ENCODE results near the gene UNCX.

The UNCX gene

DNA sequence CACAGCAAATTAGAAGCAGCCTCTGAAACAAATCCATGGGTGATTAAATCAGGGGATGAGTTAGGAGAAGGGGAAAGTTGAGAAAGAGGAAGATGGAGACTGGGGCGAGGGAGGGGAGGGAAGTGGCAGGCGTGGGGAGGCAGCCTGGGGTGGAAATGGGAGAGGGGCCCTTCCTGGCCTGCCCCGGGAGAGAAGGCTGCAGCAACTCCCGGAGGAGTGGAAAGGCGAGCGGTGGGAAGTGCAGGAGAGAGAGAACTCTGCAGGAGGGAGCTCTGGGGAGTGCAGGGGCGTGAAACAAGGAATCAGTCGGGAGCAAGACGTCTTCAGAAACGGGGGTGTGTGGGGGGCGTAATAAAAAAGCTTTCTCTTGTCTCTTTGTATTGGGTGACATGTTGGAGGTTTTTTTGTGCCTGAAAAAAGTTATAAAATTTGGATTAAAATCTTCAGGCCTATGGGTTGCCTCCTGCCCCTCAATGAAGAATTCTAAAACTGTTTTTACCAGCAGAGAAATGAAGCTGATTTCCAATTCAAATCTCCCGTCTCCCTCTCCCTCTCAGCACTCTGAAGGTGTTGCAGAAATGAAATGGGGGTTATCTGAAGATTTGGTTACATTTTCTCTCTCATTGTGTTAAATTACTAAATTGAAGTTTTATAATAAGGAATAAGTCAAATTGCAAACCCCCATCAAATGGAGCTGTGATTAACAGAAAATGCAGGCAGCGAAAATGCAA is 4.7 kb upstream of the UNCX start:
- H3F3A ChIP-seq (ENCODE audit: low read depth) = no peaks in the 10 kb centered on the region
- H3K4me3 ChIP-seq (ENCODE audit: low read length, poor library complexity, severe bottlenecking) = no peak overlapping the region
- TF ChIP-seq EZH2phosphoT487 (IDR thresholded peaks at IDR 0.05; ENCODE audit: borderline replicate concordance) = no peak
- TF ChIP-seq, protein P1, sequence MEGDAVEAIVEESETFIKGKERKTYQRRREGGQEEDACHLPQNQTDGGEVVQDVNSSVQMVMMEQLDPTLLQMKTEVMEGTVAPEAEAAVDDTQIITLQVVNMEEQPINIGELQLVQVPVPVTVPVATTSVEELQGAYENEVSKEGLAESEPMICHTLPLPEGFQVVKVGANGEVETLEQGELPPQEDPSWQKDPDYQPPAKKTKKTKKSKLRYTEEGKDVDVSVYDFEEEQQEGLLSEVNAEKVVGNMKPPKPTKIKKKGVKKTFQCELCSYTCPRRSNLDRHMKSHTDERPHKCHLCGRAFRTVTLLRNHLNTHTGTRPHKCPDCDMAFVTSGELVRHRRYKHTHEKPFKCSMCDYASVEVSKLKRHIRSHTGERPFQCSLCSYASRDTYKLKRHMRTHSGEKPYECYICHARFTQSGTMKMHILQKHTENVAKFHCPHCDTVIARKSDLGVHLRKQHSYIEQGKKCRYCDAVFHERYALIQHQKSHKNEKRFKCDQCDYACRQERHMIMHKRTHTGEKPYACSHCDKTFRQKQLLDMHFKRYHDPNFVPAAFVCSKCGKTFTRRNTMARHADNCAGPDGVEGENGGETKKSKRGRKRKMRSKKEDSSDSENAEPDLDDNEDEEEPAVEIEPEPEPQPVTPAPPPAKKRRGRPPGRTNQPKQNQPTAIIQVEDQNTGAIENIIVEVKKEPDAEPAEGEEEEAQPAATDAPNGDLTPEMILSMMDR (conservative IDR thresholded peaks at IDR 0.05; ENCODE audit: low read length) = no peak
- no peaks in the 10 kb centered on the region for H3K27me3 ChIP-seq (ENCODE audit: insufficient read depth, low read length, poor library complexity, severe bottlenecking)
- H4K20me1 ChIP-seq (ENCODE audit: insufficient read depth, low read length, poor library complexity, severe bottlenecking) = no peaks in the 10 kb centered on the region
- no peak overlapping the region for H2AFZ ChIP-seq (ENCODE audit: low read length)
- no peaks in the 10 kb centered on the region for H3K4me1 ChIP-seq (ENCODE audit: insufficient read depth, low read length, poor library complexity, severe bottlenecking)
- H3K9me3 ChIP-seq (ENCODE audit: insufficient read depth, low read depth, low read length) = no peaks in the 10 kb centered on the region
- no peaks in the 10 kb centered on the region for H3K79me2 ChIP-seq (ENCODE audit: insufficient read depth, low read length)
- no peaks in the 10 kb centered on the region for H3K9me2 ChIP-seq (replicated peaks; ENCODE audit: low read depth, low read length)
- H3K4me2 ChIP-seq (ENCODE audit: low read depth, low read length, poor library complexity, severe bottlenecking) = no peak overlapping the region
- no peak overlapping the region for H3K9ac ChIP-seq (ENCODE audit: low read depth, low read length, poor library complexity, severe bottlenecking)
- no peaks in the 10 kb centered on the region for H3K36me3 ChIP-seq (ENCODE audit: insufficient read depth, low read length)

DNA sequence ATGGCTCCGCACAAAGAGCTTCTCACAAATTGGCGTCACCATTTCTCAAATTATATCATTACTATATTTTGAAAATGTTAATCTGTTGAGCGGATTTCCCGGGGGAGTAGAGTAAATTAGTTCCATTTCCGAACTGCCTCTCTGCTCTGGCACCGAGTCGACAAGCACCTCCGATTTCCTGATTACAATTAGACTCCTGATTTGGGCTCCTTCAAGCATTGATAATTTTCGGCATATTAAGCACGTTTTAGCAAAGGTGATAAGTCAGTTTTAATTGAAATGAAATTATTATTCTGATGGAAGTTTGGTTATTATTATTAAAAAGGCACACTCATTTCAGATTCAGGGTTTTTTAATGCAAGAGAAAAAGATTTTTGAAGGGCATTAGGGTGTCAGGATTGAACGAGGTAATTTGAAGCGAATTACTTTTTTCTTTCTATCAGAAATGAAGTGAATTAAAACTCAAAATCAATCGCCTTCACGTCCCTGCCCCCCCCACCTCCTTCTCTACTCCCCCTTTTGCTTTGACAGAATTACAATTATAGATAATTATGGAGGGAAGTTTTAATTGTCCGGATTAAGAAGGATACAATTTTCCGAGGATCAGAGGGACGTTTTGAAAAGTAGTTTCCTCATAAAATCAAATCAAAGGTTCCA is 4.0 kb upstream of the UNCX start:
- H3K9me3 ChIP-seq (ENCODE audit: insufficient read depth, low read depth, low read length) = no peaks in the 10 kb centered on the region
- H3K4me2 ChIP-seq (ENCODE audit: low read depth, low read length, poor library complexity, severe bottlenecking) = no peak overlapping the region
- no peak overlapping the region for H3K9ac ChIP-seq (ENCODE audit: low read depth, low read length, poor library complexity, severe bottlenecking)
- H3F3A ChIP-seq (ENCODE audit: low read depth) = no peaks in the 10 kb centered on the region
- no peak overlapping the region for H3K4me3 ChIP-seq (ENCODE audit: low read length, poor library complexity, severe bottlenecking)
- H4K20me1 ChIP-seq (ENCODE audit: insufficient read depth, low read length, poor library complexity, severe bottlenecking) = no peaks in the 10 kb centered on the region
- no peaks in the 10 kb centered on the region for H3K36me3 ChIP-seq (ENCODE audit: insufficient read depth, low read length)
- no peak overlapping the region for H2AFZ ChIP-seq (ENCODE audit: low read length)
- no peaks in the 10 kb centered on the region for H3K9me2 ChIP-seq (replicated peaks; ENCODE audit: low read depth, low read length)
- TF ChIP-seq, protein P1 (conservative IDR thresholded peaks at IDR 0.05; ENCODE audit: low read length) = no peak
- TF ChIP-seq EZH2phosphoT487 (IDR thresholded peaks at IDR 0.05; ENCODE audit: borderline replicate concordance) = no peak
- H3K4me1 ChIP-seq (ENCODE audit: insufficient read depth, low read length, poor library complexity, severe bottlenecking) = no peaks in the 10 kb centered on the region
- no peaks in the 10 kb centered on the region for H3K79me2 ChIP-seq (ENCODE audit: insufficient read depth, low read length)
- H3K27me3 ChIP-seq (ENCODE audit: insufficient read depth, low read length, poor library complexity, severe bottlenecking) = no peaks in the 10 kb centered on the region

DNA sequence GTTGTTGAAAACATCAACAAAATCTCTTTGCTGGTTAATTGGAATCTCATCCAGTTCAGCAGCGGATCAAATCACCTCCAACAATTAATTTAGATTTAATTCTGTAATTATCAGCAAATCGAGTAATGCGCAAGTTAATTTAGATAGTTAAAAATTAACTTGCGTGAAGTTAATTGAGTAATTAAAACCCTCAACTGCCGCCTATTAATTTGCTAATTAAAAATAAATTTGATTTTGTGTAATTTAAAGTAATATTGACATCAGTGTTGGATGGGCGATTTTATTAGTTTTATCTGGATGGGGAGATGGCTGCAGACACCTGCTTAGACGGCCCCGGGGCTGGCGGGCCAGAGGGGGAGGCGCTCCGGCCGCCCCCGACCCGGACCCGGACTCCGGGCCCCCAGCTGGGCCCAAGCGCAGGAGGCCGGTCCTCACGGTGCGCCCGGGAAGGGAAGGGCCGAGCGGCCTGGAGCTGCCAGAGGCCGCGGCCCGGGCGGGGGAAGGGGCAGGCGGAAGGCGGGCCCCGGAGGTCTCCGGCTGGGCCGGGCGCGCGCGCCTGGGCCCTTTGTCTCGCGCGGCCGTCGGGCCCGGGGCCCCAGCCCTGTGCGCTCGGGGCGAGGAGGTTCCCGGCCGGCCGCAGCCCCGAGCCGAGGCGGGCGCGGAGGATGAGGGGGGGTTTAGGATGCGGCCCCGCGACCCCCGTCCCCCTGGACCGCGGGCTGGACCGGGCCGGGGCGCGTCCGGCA is 3.3 kb upstream of the UNCX start:
- no peaks in the 10 kb centered on the region for H4K20me1 ChIP-seq (ENCODE audit: insufficient read depth, low read length, poor library complexity, severe bottlenecking)
- no peaks in the 10 kb centered on the region for H3K9me3 ChIP-seq (ENCODE audit: insufficient read depth, low read depth, low read length)
- H3K27me3 ChIP-seq (ENCODE audit: insufficient read depth, low read length, poor library complexity, severe bottlenecking) = no peaks in the 10 kb centered on the region
- H3K9ac ChIP-seq (ENCODE audit: low read depth, low read length, poor library complexity, severe bottlenecking) = no peak overlapping the region
- no peak for TF ChIP-seq EZH2phosphoT487 (IDR thresholded peaks at IDR 0.05; ENCODE audit: borderline replicate concordance)
- TF ChIP-seq, protein P1 (conservative IDR thresholded peaks at IDR 0.05; ENCODE audit: low read length) = no peak
- H3K4me2 ChIP-seq (ENCODE audit: low read depth, low read length, poor library complexity, severe bottlenecking) = no peak overlapping the region
- no peaks in the 10 kb centered on the region for H3K4me1 ChIP-seq (ENCODE audit: insufficient read depth, low read length, poor library complexity, severe bottlenecking)
- no peaks in the 10 kb centered on the region for H3K36me3 ChIP-seq (ENCODE audit: insufficient read depth, low read length)
- H3F3A ChIP-seq (ENCODE audit: low read depth) = no peaks in the 10 kb centered on the region
- H3K9me2 ChIP-seq (replicated peaks; ENCODE audit: low read depth, low read length) = no peaks in the 10 kb centered on the region
- no peak overlapping the region for H2AFZ ChIP-seq (ENCODE audit: low read length)
- no peak overlapping the region for H3K4me3 ChIP-seq (ENCODE audit: low read length, poor library complexity, severe bottlenecking)
- H3K79me2 ChIP-seq (ENCODE audit: insufficient read depth, low read length) = no peaks in the 10 kb centered on the region
